HG03135 (cell line): ENCODE results near the gene ENDOV.

ENCODE experiments used
- ATAC-seq: cut with Tn5 transposase; IDR thresholded peaks from one replicate; pipeline ENCODE4 v1.9.1; 2021; ENCODE audit warnings: mild to moderate bottlenecking, moderate library complexity; ENCODE audit not compliant: unreplicated experiment

Gene ENDOV

GRCh38 chr17:80430446-80431245, 15.7 kb downstream of the ENDOV start:
- no peak for ATAC-seq

GRCh38 chr17:80431246-80432195, 16.6 kb downstream of the ENDOV start:
- no peak for ATAC-seq

- ATAC-seq = no peak
Observed at GRCh38 chr17:80432350-80432955, 17.5 kb downstream of the ENDOV start.

GRCh38 chr17:80432961-80433550, 18.1 kb downstream of the ENDOV start:
- no peak for ATAC-seq

GRCh38 chr17:80433916-80434666, 19.1 kb downstream of the ENDOV start:
- ATAC-seq = no peak

GRCh38 chr17:80437532-80437931, 22.6 kb downstream of the ENDOV start:
- ATAC-seq = no peak

- no peak for ATAC-seq
Observed at GRCh38 chr17:80438806-80439205, 23.8 kb downstream of the ENDOV start.

GRCh38 chr17:80439499-80439898, 24.5 kb downstream of the ENDOV start:
- no peak for ATAC-seq

GRCh38 chr17:80441133-80441578, 26.2 kb downstream of the ENDOV start:
- no peak for ATAC-seq

GRCh38 chr17:80441598-80442322, 26.8 kb downstream of the ENDOV start:
- ATAC-seq = no peak

- no peak for ATAC-seq
Observed at GRCh38 chr17:80442323-80442659, 27.3 kb downstream of the ENDOV start.

- ATAC-seq = no peak
Observed at GRCh38 chr17:80442764-80443163, 27.8 kb downstream of the ENDOV start.

- ATAC-seq = no peak
Observed at GRCh38 chr17:80443498-80443897, 28.5 kb downstream of the ENDOV start.

GRCh38 chr17:80443916-80444643, 29.1 kb downstream of the ENDOV start:
- no peak for ATAC-seq

- no peak for ATAC-seq
Observed at GRCh38 chr17:80444644-80444979, 29.6 kb downstream of the ENDOV start.

GRCh38 chr17:80445007-80445725, 30.2 kb downstream of the ENDOV start:
- no peak for ATAC-seq

- no peak for ATAC-seq
Observed at GRCh38 chr17:80445726-80446110, 30.8 kb downstream of the ENDOV start.

- no peak for ATAC-seq
Observed at GRCh38 chr17:80446645-80447405, 31.9 kb downstream of the ENDOV start.
